ENCODE results near the gene ZNF80.
A peak's percentile ranks its signal among the peaks of the same experiment; 100 is the strongest.

ZNF80 gene

GRCh38 chr3:114221165-114221880 is 16.1 kb downstream of the ZNF80 start:
- WGBS, 2 experiments (ENCODE audit: insufficient coverage in 2 of 2), result 94 to 97% methylated on average over 8 to 9 of the region's 9 CpGs

GRCh38 chr3:114219741-114220140 is 17.6 kb downstream of the ZNF80 start:
- Histone ChIP-seq H3K9me3 (ENCODE audit: control insufficient read depth, low read length) (peaks cover 4% of the 10 kb centered on the region), H3K4me1 (ENCODE audit: control insufficient read depth, insufficient read depth, low read length, poor library complexity, severe bottlenecking) (peaks cover 7% of the 10 kb centered on the region), H3K27ac (ENCODE audit: low read depth, low read length, severe bottlenecking) (no peak overlapping the region), H3K36me3 (ENCODE audit: control insufficient read depth, insufficient read depth, low read length) (no peaks in the 10 kb centered on the region), H3K4me3 (ENCODE audit: extremely low read depth, insufficient read depth, low read length, poor library complexity, severe bottlenecking) (no peak overlapping the region)
- WGBS, 2 experiments (ENCODE audit: insufficient coverage in 2 of 2), result 71% methylated on average over 1 of the region's 2 CpGs; no CpG with 5 or more reads in 1 of the 2 experiments

More at GRCh38 chr3:114221165-114221880, 16.1 kb downstream of the ZNF80 start:
- peaks cover 7% of the 10 kb centered on the region for H3K4me1 ChIP-seq (ENCODE audit: control insufficient read depth, insufficient read depth, low read length, poor library complexity, severe bottlenecking)
- no peak overlapping the region for H3K4me3 ChIP-seq (ENCODE audit: extremely low read depth, insufficient read depth, low read length, poor library complexity, severe bottlenecking)
- peaks cover 7% of the 10 kb centered on the region for H3K9me3 ChIP-seq (ENCODE audit: control insufficient read depth, low read length)
- no peak overlapping the region for H3K27ac ChIP-seq (ENCODE audit: low read depth, low read length, severe bottlenecking)
- no peaks in the 10 kb centered on the region for H3K36me3 ChIP-seq (ENCODE audit: control insufficient read depth, insufficient read depth, low read length)

GRCh38 chr3:114218578-114219185 is 18.7 kb downstream of the ZNF80 start:
- Histone ChIP-seq H3K36me3 (ENCODE audit: control insufficient read depth, insufficient read depth, low read length) (no peaks in the 10 kb centered on the region), H3K4me1 (ENCODE audit: control insufficient read depth, insufficient read depth, low read length, poor library complexity, severe bottlenecking) (peaks cover 12% of the 10 kb centered on the region), H3K27ac (ENCODE audit: low read depth, low read length, severe bottlenecking) (no peak overlapping the region), H3K9me3 (ENCODE audit: control insufficient read depth, low read length) (no peaks in the 10 kb centered on the region), H3K4me3 (ENCODE audit: extremely low read depth, insufficient read depth, low read length, poor library complexity, severe bottlenecking) (no peak overlapping the region)
- WGBS, 2 experiments (ENCODE audit: insufficient coverage in 2 of 2), result 91 to 97% methylated on average over 9 to 11 of the region's 12 CpGs

- WGBS, 2 experiments (ENCODE audit: insufficient coverage in 2 of 2), result 100% methylated on average over 1 of the region's 3 CpGs; no CpG with 5 or more reads in 1 of the 2 experiments
- H3K36me3 ChIP-seq (ENCODE audit: control insufficient read depth, insufficient read depth, low read length), result no peaks in the 10 kb centered on the region
- H3K4me1 ChIP-seq (ENCODE audit: control insufficient read depth, insufficient read depth, low read length, poor library complexity, severe bottlenecking), result peaks cover 13% of the 10 kb centered on the region
- H3K4me3 ChIP-seq (ENCODE audit: extremely low read depth, insufficient read depth, low read length, poor library complexity, severe bottlenecking), result no peak overlapping the region
- H3K9me3 ChIP-seq (ENCODE audit: control insufficient read depth, low read length), result no peaks in the 10 kb centered on the region
- no peak overlapping the region for H3K27ac ChIP-seq (ENCODE audit: low read depth, low read length, severe bottlenecking)
These were observed 19.4 kb downstream of the ZNF80 start for GRCh38 chr3:114218006-114218405.

DNA sequence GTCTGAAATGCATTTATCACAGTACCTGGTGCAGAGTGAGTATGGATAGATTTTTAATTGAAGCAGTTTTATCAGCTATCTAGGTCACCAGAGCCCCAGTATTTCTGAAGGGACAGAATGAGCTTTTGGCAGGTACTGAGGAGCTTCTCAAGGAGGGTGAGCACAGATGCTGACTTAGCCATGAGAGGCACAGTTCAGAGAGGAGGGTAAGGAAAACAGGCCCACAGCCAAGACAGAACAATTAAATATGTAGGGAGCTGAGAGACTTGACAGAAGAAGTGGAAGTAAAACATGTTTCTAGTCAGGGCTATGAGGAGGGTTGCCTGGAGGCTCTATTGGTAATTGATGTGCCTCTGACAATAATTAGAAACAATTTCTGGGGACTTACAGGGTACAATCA is 20.1 kb downstream of the ZNF80 start:
- Histone ChIP-seq H3K36me3 (ENCODE audit: control insufficient read depth, insufficient read depth, low read length) (no peaks in the 10 kb centered on the region), H3K4me1 (ENCODE audit: control insufficient read depth, insufficient read depth, low read length, poor library complexity, severe bottlenecking) (peaks cover 13% of the 10 kb centered on the region), H3K27ac (ENCODE audit: low read depth, low read length, severe bottlenecking) (no peak overlapping the region), H3K9me3 (ENCODE audit: control insufficient read depth, low read length) (no peaks in the 10 kb centered on the region), H3K4me3 (ENCODE audit: extremely low read depth, insufficient read depth, low read length, poor library complexity, severe bottlenecking) (no peak overlapping the region)

DNA sequence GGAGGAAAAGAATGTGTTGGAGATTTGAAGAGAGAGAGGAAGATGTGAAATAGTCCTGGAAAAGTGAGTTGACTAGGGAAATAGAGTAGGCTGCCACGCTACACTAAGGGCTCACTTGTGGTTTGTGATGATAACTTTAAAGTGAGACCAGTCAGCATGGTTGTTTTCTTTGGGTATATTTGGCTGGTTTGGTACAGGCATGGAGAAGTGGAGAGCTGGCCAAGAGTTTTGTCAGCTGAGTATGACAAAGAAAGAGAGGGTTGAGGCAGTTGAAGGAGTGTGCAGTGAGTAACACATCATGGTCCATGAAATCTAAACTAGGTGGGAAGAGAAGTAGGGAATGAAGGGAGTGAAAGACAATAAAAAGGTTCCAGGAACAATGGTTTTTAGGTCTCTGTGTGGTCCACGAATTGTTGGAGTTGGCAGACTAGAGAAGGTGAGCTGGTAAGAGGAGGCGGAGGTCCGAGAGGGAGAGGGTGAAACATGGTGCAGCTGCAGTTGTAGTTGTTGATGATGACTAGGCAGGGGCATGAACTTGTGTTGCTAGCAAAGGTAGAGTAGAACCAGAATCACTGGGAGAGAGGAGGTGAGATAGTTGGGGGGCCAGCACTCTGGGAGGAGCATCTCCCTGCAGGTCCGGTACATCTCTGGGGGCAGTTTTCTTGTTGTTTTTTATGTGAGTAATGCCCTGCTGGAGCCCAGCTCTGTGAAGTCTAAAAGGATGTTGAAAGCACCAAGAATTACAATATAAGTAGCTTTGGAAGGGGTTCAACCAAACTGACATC is 21.0 kb downstream of the ZNF80 start:
- H3K27ac ChIP-seq (ENCODE audit: low read depth, low read length, severe bottlenecking), result no peak overlapping the region
- H3K36me3 ChIP-seq (ENCODE audit: control insufficient read depth, insufficient read depth, low read length), result no peaks in the 10 kb centered on the region
- H3K4me3 ChIP-seq (ENCODE audit: extremely low read depth, insufficient read depth, low read length, poor library complexity, severe bottlenecking), result no peak overlapping the region
- WGBS, 2 experiments (ENCODE audit: insufficient coverage in 2 of 2), result 92 to 94% methylated on average over 5 of the region's 5 CpGs
- H3K9me3 ChIP-seq (ENCODE audit: control insufficient read depth, low read length), result no peaks in the 10 kb centered on the region
- peaks cover 13% of the 10 kb centered on the region for H3K4me1 ChIP-seq (ENCODE audit: control insufficient read depth, insufficient read depth, low read length, poor library complexity, severe bottlenecking)

GRCh38 chr3:114214542-114215341 is 22.6 kb downstream of the ZNF80 start:
- no peak overlapping the region for H3K4me3 ChIP-seq (ENCODE audit: extremely low read depth, insufficient read depth, low read length, poor library complexity, severe bottlenecking)

GRCh38 chr3:114213627-114214541 is 23.5 kb downstream of the ZNF80 start:
- Histone ChIP-seq H3K4me3 (ENCODE audit: extremely low read depth, insufficient read depth, low read length, poor library complexity, severe bottlenecking) (no peak overlapping the region), H3K9me3 (ENCODE audit: control insufficient read depth, low read length) (no peaks in the 10 kb centered on the region), H3K27ac (ENCODE audit: low read depth, low read length, severe bottlenecking) (peak overlapping the region; percentile 50), H3K36me3 (ENCODE audit: control insufficient read depth, insufficient read depth, low read length) (no peaks in the 10 kb centered on the region), H3K4me1 (ENCODE audit: control insufficient read depth, insufficient read depth, low read length, poor library complexity, severe bottlenecking) (peaks cover 13% of the 10 kb centered on the region)
- WGBS, 2 experiments (ENCODE audit: insufficient coverage in 2 of 2), result 25 to 34% methylated on average over 12 to 16 of the region's 19 CpGs

More at GRCh38 chr3:114214542-114215341, 22.6 kb downstream of the ZNF80 start:
- WGBS, 2 experiments (ENCODE audit: insufficient coverage in 2 of 2), result 50 to 57% methylated on average over 2 of the region's 6 CpGs
- Histone ChIP-seq H3K36me3 (ENCODE audit: control insufficient read depth, insufficient read depth, low read length) (no peaks in the 10 kb centered on the region), H3K9me3 (ENCODE audit: control insufficient read depth, low read length) (no peaks in the 10 kb centered on the region), H3K4me1 (ENCODE audit: control insufficient read depth, insufficient read depth, low read length, poor library complexity, severe bottlenecking) (peaks cover 13% of the 10 kb centered on the region), H3K27ac (ENCODE audit: low read depth, low read length, severe bottlenecking) (peak overlapping the region; percentile 50)

DNA sequence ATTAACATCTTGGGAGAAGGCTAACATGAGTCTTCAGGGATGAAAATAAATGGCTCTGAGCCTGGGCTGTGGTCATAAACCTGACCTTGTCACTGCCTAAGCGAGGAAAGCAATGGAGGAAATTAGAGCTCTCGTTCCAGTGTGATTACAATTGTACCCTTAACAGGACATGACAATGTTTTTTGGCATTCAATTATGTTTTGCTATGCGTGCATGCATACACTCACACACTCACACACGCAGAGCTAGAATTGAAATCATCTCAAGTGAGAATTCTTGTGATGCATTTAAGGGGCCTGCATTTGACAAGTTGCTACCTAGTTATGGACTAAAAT is 24.1 kb downstream of the ZNF80 start:
- Histone ChIP-seq H3K9me3 (ENCODE audit: control insufficient read depth, low read length) (no peaks in the 10 kb centered on the region), H3K27ac (ENCODE audit: low read depth, low read length, severe bottlenecking) (no peak overlapping the region), H3K4me1 (ENCODE audit: control insufficient read depth, insufficient read depth, low read length, poor library complexity, severe bottlenecking) (peaks cover 12% of the 10 kb centered on the region), H3K36me3 (ENCODE audit: control insufficient read depth, insufficient read depth, low read length) (no peaks in the 10 kb centered on the region), H3K4me3 (ENCODE audit: extremely low read depth, insufficient read depth, low read length, poor library complexity, severe bottlenecking) (no peak overlapping the region)
- WGBS, 2 experiments (ENCODE audit: insufficient coverage in 2 of 2), result 73 to 84% methylated on average over 2 to 4 of the region's 4 CpGs

Data from mesodermal cell (in vitro differentiated cells).